ENCODE results near the gene PTPN3. TPM values are rescaled to one million over a fixed set of nuclear protein-coding genes. Genes with fewer than 3 reads are reported as not detected.
A peak's percentile ranks its signal among the peaks of the same experiment; 100 is the strongest.
"Not testable (repeated sequence)": the region's sequence is repeated elsewhere in the genome, so short reads cannot be mapped to it uniquely, and the experiment has no call there.

PTPN3 gene
- total and polyA plus RNA-seq, 12 donors: 3.1 to 70.7 (median 49.6) TPM

DNA sequence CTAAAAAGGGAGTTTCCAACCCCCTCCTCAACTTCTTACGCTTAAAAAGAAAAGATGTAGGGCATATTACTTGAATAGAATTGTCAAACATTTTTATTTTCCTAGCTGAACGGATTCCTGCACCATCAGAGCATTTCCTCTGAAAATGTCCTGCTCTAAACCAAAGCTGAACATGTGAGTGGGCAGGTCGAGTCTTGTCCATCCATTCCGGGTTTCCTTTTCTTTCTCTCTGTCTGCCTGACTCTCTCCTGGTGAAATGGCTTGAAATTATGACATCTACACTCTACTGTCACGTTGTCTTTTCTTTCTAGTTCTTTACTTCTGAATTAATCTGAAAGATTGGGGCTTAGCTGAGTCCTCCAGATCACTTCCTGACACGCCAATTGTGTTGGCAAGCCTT, 39.2 kb upstream of the PTPN3 start:
- TF ChIP-seq, protein P1, sequence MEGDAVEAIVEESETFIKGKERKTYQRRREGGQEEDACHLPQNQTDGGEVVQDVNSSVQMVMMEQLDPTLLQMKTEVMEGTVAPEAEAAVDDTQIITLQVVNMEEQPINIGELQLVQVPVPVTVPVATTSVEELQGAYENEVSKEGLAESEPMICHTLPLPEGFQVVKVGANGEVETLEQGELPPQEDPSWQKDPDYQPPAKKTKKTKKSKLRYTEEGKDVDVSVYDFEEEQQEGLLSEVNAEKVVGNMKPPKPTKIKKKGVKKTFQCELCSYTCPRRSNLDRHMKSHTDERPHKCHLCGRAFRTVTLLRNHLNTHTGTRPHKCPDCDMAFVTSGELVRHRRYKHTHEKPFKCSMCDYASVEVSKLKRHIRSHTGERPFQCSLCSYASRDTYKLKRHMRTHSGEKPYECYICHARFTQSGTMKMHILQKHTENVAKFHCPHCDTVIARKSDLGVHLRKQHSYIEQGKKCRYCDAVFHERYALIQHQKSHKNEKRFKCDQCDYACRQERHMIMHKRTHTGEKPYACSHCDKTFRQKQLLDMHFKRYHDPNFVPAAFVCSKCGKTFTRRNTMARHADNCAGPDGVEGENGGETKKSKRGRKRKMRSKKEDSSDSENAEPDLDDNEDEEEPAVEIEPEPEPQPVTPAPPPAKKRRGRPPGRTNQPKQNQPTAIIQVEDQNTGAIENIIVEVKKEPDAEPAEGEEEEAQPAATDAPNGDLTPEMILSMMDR (IDR thresholded peaks at IDR 0.05): no peak
- 66 to 67% methylated on average over 6 of the region's 6 CpGs for WGBS, 2 donors
- H3K27me3 ChIP-seq: peaks cover 0 to 39% (median 6%) of the 10 kb centered on the region in 7 donors
- intact Hi-C loops (cut with DNase I): no loop called here
- H3K27ac ChIP-seq: no peak overlapping the region
- no peaks in the 10 kb centered on the region for H3K9me3 ChIP-seq
- DNase-seq (no peak), ATAC-seq (no peak)
- no peaks in the 10 kb centered on the region for H3K4me1 ChIP-seq
- no peak overlapping the region for H3K4me3 ChIP-seq
- no peaks in the 10 kb centered on the region for H3K36me3 ChIP-seq

- no peaks in the 10 kb centered on the region for H3K36me3 ChIP-seq
- peaks cover 0 to 39% (median 6%) of the 10 kb centered on the region in 7 donors for H3K27me3 ChIP-seq
- WGBS, 2 donors: 39 to 58% methylated on average over 3 of the region's 3 CpGs
- H3K4me1 ChIP-seq: no peaks in the 10 kb centered on the region
- intact Hi-C loops (cut with DNase I): no loop called here
- DNase-seq (peak in 1 of 2 donors; percentile 13), ATAC-seq (no peak)
- H3K27ac ChIP-seq: no peak overlapping the region
- no peak overlapping the region for H3K4me3 ChIP-seq
- no peaks in the 10 kb centered on the region for H3K9me3 ChIP-seq
- TF ChIP-seq, protein P1 (IDR thresholded peaks at IDR 0.05): no peak
These were observed 38.8 kb upstream of the PTPN3 start for GRCh38 chr9:109536859-109537258.

- ATAC-seq (no peak), DNase-seq (no peak)
- Histone ChIP-seq H3K4me3 (no peak overlapping the region), H3K4me1 (no peaks in the 10 kb centered on the region), H3K36me3 (no peaks in the 10 kb centered on the region), H3K27me3 (peaks cover 0 to 39% (median 6%) of the 10 kb centered on the region in 7 donors), H3K9me3 (no peaks in the 10 kb centered on the region), H3K27ac (no peak overlapping the region)
- 77 to 85% methylated on average over 6 of the region's 6 CpGs for WGBS, 2 donors
- TF ChIP-seq, protein P1 (IDR thresholded peaks at IDR 0.05): no peak
- intact Hi-C loops (cut with DNase I): no loop called here
These were observed 37.3 kb upstream of the PTPN3 start for GRCh38 chr9:109535365-109535764.

- 91 to 94% methylated on average over 36 of the region's 36 CpGs for WGBS, 2 donors
- Histone ChIP-seq H3K36me3 (no peaks in the 10 kb centered on the region), H3K4me1 (no peaks in the 10 kb centered on the region), H3K4me3 (no peak overlapping the region), H3K9me3 (no peaks in the 10 kb centered on the region), H3K27ac (no peak overlapping the region), H3K27me3 (peaks cover 0 to 31% (median 6%) of the 10 kb centered on the region in 7 donors)
- TF ChIP-seq, protein P1 (IDR thresholded peaks at IDR 0.05): no peak
- no peak for DNase-seq
- ATAC-seq: no peak
- intact Hi-C loops (cut with DNase I): no loop called here
These were observed 36.0 kb upstream of the PTPN3 start for GRCh38 chr9:109534151-109534550.

- H3K36me3 ChIP-seq; H3K9me3 ChIP-seq; ATAC-seq; H3K27ac ChIP-seq; H3K4me1 ChIP-seq; H3K4me3 ChIP-seq; DNase-seq; intact Hi-C loops (cut with DNase I): not testable (repeated sequence)
- WGBS, 2 donors: 86 to 90% methylated on average over 8 to 13 of the region's 13 CpGs
- H3K27me3 ChIP-seq: peaks cover 0 to 24% (median 6%) of the 10 kb centered on the region in 7 donors
These were observed 34.5 kb upstream of the PTPN3 start for GRCh38 chr9:109532652-109533051.

Data from heart right ventricle (tissue), 16 donors.